ENCODE results near the gene MEN1.

GRCh38 chr11:64837887-64838351 is 27.6 kb upstream of the MEN1 start:
- TF ChIP-seq, protein P1, sequence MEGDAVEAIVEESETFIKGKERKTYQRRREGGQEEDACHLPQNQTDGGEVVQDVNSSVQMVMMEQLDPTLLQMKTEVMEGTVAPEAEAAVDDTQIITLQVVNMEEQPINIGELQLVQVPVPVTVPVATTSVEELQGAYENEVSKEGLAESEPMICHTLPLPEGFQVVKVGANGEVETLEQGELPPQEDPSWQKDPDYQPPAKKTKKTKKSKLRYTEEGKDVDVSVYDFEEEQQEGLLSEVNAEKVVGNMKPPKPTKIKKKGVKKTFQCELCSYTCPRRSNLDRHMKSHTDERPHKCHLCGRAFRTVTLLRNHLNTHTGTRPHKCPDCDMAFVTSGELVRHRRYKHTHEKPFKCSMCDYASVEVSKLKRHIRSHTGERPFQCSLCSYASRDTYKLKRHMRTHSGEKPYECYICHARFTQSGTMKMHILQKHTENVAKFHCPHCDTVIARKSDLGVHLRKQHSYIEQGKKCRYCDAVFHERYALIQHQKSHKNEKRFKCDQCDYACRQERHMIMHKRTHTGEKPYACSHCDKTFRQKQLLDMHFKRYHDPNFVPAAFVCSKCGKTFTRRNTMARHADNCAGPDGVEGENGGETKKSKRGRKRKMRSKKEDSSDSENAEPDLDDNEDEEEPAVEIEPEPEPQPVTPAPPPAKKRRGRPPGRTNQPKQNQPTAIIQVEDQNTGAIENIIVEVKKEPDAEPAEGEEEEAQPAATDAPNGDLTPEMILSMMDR (IDR thresholded peaks at IDR 0.05) = no peak
- TF ChIP-seq POLR2A (IDR thresholded peaks at IDR 0.05) (no peak), EP300 (IDR thresholded peaks at IDR 0.05) (no peak)

Data from upper lobe of left lung (tissue), 4 donors.